GM20431 (cell line): ENCODE measurements around the gene CISD3.

Source experiments
- in situ Hi-C: fragments of 300-500 bp; cut with MseI, MboI; formaldehyde crosslinking; loops from one replicate; pipeline ENCODE4 v1.15.0; 2020; ENCODE audit warnings: low sequenced_read_pairs; ENCODE audit not compliant: unreplicated experiment

CISD3 gene, protein sequence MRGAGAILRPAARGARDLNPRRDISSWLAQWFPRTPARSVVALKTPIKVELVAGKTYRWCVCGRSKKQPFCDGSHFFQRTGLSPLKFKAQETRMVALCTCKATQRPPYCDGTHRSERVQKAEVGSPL

GRCh38 chr17:38729886-38730525 is at the start of gene CISD3:
CISD3 (plus strand) TSS chr17:38730341; CDS start chr17:38730359, 18 bp downstream.
- in situ Hi-C loops, result loop anchor here (10.0 kb wide), 1 partner anchor 45 kb away; no protein-coding TSS in a partner anchor

DNA sequence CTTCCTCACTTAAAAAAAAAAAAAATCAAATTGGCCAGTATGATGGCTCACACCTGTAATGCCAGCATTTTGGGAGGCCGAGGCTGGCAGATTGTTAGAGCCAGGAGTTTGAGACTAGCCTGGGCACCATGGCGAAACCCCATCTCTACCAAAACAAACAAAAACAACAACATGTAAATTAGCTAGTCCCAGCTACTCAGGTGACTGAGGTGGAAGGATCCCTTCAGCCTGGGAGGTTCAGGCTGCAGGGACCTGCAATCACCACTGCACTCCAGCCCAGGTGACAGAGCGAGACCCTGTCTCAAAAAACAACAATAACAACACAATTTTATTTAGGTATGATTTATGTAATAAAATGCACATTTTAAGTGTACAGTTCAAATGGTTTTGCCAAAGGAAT is 49.0 kb upstream of the CISD3 start:
- in situ Hi-C loops, result loop anchor here (10.0 kb wide), 1 partner anchor 54 kb away; the partner anchor contains the start of gene CISD3

DNA sequence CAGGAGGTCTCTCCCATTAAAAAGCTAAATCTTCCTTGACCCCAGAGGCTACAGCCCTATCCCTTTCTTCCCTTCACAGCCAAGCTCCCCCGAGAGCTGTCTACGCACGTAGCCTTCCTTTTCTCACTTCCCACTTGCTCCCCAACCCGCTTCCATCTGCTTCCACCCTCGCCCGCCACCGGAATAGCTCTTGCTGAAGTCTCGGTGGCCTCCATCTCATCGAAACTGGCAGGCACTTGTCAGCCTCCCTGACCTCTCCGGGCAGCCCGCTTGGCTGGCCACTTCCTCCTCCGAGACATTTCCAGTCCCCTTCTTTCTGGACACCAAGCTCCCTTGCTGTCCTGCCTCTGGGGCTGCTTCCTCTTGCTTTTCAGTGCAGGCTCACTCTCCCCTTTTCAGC is 44.6 kb upstream of the CISD3 start:
- in situ Hi-C loops, result loop anchor here (10.0 kb wide), 1 partner anchor 49 kb away; the partner anchor contains the start of gene CISD3

DNA sequence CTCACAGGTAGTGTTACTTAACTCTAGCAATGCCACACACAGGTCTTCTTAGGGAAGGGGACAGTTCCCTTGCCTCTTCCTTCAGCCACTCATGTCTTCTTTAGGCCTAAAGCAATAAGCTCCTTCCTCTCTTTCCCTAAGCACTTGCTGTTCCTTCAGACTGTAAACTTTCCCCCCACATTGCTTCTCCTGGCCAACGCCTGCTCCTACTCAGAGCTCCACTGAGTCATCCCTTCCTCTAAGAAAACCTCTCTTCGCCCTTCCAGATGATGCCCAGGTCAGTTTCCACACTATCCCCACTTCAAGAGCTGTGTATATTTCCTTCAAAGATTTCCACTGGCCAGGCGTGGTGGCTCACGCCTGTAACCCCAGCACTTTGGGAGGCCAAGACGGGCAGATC is 42.9 kb upstream of the CISD3 start:
- in situ Hi-C loops, result loop anchor here (10.0 kb wide), 1 partner anchor 48 kb away; the partner anchor contains the start of gene CISD3

- in situ Hi-C loops, result no loop called here
Measured at GRCh38 chr17:38690386-38690785, 39.8 kb upstream of the CISD3 start.

DNA sequence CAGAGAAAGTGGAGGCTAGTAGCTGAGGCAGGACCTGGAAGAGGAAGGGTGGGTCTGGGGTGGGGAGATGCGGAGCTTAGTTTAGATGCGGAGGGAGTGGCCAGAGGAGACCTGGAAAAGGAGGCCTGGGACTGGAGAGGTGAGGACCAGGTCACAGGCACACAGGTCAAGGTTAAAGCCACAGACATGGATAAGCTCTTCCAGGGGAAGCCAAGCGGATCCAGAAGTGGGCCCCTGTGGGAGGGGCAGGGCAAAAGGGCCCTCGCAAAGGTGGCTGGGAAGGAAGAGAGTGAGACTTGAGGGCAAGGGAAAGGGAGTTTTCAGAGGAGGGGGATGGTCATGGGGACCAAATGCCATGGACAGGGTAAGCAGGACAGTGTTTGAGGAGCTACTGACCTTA is 39.0 kb upstream of the CISD3 start:
- in situ Hi-C loops, result no loop called here

DNA sequence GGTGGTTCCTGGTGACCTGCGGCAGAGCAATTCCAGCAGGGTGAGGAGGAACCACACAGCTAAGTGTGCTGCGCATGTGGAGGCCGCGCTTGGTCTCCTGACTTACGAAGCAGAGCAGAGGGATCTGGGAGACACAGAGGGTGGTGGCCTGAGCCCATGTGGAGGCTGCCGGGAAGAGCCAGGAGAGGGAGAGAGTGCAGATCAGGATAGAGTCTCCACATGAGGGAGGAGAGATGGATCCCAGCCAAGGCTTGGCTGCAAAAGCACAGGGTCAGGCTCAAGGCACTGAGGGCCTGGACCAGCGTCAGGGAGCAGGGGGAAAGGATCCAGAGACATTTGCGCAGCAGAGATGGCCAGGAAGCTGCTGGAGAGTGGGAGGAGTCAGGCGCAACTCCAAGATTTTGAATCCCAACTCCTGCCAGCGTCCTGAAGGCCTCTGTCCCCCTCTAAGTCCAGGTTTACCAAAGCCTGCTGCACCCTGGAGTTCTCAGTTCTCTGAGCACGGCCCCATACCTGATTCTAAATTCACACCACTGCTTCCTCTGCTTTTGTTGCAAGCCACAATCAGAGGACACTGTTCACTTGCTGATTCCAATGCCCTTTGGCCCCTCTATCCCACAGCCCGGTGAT is 36.3 kb upstream of the CISD3 start:
- in situ Hi-C loops, result no loop called here

GRCh38 chr17:38697061-38697820 is 32.9 kb upstream of the CISD3 start:
- in situ Hi-C loops, result no loop called here

GRCh38 chr17:38698760-38699159 is 31.4 kb upstream of the CISD3 start:
- in situ Hi-C loops, result no loop called here

- in situ Hi-C loops, result no loop called here
Measured at GRCh38 chr17:38701504-38702165, 28.5 kb upstream of the CISD3 start.

- in situ Hi-C loops, result no loop called here
Measured at GRCh38 chr17:38702166-38702915, 27.8 kb upstream of the CISD3 start.

GRCh38 chr17:38702916-38703741 is 27.0 kb upstream of the CISD3 start:
- in situ Hi-C loops, result no loop called here

DNA sequence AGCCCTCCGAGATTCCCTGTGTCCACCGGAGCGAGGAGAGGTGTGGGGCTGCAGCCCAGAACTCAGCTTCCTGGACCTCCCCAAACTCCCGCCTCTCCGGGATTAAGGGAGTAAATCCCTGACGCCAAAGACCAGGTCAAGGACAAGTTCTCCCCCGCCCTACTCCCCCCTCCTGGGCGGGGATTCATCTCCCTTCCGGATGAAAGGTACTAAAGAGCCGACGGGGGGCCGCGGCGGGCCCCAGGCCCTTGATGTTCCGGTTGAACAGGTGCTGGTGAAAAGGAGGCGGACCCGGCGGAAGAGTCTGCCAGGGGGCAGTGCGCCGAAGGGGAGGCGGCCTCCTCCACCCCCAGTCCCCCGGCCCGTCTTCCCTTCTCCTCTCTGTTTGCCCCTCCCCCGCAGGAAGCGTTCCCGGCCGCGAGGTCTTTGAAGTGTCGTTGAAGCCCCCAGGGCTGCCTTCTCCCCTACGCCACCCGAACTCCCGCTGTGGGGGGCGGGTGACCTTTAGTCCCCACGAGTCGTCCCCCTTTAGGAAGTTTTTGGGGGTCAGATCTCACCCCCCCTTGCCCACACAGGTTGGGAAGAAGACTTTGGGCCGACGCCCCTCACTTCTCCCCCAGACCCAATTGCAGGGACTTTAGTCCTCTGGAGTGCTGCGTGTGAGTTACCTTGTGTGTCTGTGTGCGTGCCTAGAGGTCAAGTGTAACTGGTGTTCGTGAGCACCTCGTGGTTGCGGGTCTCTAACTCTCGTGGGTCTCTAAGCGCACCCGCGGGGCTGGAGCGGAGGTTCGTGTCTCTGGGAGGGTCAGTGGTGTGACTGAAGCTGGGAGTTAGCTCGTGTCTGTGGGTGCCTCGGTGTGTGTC is 26.2 kb upstream of the CISD3 start:
- in situ Hi-C loops, result no loop called here

DNA sequence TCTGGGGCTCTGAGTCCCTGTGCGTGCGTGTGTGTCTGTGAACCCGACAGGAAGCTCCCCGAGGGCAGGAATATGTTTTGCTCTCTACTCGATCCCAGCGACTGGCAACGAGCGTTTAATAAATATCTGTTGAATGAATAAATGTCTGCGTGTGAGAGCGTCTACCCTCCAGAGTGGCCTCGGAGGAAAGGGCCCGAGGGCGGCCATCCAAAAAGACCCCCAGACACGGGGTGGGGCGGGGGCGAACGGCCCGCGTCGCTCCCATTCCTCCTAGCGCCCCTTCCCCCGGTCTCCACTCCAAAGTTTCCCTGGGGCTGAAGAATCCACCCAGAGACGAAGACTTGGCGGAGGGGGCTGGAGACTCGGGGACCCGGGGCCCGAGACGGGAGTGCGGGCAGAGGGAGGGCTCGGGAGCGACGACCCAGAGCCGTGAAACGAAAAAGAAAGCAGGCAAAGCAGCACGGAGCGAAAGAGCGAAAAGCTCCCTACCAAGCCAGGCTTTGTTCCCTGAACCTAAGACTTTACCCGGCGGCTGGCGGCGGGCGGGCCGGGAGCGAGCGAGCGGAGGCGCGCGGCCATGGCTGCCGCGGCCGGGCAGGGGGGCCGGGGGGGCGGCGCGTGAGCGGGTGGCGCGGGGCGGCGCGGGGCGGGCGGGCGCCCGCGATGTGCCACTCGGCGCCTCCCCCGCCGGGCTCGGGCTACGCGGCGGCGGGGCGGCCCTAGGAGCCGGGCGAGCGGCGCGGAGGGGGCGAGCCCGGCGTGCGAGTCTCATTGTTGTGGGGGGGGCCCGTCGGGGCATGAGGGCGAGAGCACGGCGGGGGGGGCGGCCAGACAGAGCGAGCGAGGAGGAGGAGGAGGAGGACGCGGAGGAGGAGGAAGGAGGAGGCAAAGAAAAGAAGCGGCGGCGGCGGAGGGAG is 25.3 kb upstream of the CISD3 start, which contains the start of gene MLLT6:
Gene MLLT6 (plus strand): TSS at position 668 of the 917 bp plus-strand sequence. CDS start 360 bp downstream, outside the sequence.
- in situ Hi-C loops, result no loop called here

GRCh38 chr17:38705523-38705802 is 24.7 kb upstream of the CISD3 start:
- in situ Hi-C loops, result no loop called here

GRCh38 chr17:38705803-38706504 is 24.2 kb upstream of the CISD3 start:
- in situ Hi-C loops, result no loop called here
